ENCODE results near the gene SORCS3.

SORCS3 gene

DNA sequence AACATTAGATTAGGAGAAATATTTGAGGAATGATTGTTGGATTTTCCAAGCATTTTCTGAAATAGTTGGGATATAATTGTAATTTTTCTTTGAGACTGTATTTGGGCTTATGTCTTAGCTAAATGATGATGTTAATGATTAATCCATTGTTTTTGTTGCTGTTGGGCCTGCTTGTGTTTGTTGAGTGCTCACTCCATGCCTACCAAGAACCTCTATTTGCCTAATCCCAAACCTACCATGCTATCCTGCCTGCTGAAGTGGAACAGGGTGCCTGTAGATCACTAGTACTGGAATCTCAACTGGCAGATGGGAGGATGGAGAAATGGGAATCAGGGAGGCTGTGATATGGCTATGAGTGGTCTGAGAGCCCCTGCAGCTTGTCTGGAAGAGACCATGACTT lies 565.5 kb downstream of the SORCS3 start:
- DNase-seq, result no peak

DNA sequence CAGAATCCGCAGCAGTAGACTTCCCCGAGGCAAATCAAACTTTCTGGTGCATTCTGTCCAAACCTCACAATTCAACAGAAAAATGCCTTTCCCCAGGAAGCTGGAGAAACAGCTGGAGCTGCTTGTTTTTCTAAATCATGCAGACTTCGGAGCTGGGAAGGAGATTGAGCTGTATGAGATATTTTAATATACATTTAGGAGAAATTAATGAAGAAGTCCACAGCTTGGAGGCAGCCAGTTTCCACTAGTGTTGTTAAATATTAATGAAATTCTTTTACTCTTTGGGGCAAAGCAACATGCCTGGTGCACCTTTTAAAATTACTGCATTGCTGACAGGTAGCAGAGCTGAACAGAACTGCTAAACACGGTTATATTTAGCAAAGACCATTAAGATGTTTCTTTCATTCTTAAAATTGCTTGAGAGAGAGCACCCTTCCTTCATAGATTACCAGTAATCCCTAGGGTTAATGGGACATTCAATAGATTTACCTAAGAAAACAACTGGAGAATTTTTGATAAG lies 566.4 kb downstream of the SORCS3 start:
- DNase-seq, result no peak

DNA sequence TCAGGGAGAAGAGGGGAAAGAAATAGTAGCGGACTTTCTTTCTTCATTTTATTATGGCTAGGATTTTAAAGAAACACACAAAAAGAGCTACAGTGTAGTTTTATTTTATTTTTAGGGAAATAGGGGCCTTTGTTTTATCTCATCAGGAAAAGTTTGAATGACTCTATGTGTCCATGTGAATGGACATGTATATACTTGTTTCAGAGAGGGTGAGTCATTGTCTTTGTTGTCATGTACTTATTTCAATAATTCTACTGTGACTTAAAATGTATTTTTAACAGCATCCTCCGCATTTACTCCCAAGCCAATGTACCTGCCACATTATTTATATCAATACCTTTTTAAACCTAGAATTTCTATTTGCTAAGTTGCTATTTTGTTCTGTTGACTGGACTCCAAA lies 569.5 kb downstream of the SORCS3 start:
- no peak for DNase-seq

DNA sequence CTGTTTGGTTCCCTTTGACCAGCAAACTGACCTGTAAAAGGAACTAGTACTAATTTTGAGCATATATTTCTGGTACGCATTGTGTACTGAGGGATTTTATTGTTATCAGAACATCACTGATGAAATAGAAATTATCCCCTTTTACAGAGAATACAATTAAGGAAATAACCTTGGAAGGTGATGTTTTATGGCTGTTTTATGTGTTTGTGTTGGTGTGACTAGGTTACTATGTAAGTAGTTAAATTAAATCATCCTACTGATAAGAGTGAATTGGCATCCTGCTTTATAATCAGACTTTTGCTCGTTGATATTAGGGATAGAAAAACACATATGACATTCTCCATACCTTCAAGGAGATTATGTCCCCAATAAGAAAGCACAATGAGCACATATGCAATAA lies 596.6 kb downstream of the SORCS3 start:
- DNase-seq, result no peak

DNA sequence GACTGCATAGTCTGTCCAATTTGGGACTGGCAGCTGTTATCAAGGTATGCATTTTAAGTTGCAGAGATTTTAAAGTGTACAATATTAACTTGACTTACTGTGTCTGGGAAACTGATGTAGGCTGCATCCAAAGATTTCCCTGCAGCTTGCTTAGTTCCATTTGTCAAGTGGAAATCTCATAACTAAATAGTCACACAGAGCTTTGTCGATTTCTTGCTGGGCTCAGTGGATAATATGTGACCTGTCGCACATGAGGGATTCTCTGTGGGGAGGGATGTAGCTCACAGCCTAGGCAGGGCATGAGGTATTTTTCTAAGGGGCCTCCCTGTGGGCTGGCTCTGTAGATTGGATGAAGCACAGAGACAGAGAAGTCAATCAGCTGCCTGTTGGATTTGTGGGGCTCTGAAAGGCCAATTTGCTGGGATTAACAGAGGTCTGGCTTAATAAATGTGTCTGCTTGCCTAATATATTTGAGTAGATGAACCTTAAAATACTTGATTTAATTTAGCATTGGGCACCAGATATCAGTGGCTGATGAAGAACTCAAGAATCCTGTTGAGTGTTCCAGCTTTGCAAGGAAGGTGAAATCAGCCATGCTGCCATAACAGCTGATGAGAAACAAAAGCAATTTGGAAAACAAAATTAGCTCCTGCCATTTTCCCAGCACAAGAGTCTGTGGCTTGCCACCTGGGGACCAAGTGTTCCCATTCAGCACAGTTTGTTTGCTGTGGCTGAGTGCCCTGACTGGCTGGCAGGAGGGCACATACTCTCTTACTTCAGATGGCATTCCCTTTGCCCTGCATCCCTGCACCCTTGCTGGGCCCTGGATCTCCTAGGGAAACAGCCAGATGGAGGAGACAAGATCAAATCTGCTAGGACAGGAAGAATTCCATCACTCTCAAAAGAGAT lies 598.5 kb downstream of the SORCS3 start:
- DNase-seq, result no peak

DNA sequence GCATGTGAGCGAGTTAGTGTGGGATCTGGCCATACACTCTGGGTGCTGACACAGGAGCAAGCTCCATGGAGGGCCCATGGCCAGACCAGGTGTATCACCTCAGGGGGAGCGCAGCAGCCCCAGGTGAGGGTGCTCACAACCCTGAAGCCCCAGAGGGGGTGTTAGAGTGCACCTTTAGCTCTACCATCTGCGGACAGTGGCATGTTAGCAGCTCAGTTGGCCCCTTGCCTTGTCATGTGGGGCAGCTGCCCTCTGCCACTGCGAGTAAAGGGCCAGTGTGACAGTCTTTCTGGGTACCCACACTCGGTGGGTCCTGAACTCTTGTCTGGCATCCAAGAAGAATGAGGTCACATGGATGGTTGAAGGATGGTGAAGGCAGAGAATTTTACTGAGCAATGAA lies 600.2 kb downstream of the SORCS3 start:
- DNase-seq, result no peak

DNA sequence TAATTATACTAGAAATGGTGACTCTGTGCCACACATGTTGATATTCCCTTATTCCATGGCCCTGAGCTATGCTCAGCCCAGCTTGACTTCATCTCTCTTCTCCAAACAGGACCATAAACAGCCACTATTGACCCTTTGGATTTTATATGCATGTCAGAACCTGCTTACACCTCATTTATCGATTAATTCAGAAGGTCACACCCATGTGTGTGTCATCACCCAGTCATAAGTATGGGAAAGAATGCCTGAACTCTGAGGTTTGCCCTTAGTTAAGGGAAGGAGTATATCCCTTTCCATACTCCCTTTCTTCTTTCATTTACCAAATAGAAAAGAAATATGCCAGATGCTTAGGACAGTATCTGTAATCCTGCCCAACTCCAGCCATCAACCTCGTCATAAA lies 602.3 kb downstream of the SORCS3 start:
- no peak for DNase-seq

DNA sequence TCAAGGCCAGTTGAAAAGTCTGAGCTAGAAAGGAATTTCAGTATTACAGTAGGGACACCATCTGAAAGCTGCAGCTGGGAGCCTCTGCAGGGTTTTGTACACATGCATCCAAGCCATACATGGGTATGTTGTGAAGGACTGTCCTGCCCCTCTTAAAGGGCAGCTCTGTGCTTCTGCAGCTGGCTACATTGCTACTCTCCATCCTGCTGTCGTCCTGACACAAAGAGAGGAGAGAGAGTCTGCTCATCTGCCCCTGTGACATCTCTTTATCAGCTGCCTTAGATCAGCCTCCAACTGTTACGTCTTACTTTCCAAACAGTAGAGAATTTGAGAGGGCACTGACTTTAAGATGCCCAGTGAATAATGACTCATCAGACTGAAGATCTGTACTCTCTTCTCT lies 602.7 kb downstream of the SORCS3 start:
- DNase-seq, result no peak

DNA sequence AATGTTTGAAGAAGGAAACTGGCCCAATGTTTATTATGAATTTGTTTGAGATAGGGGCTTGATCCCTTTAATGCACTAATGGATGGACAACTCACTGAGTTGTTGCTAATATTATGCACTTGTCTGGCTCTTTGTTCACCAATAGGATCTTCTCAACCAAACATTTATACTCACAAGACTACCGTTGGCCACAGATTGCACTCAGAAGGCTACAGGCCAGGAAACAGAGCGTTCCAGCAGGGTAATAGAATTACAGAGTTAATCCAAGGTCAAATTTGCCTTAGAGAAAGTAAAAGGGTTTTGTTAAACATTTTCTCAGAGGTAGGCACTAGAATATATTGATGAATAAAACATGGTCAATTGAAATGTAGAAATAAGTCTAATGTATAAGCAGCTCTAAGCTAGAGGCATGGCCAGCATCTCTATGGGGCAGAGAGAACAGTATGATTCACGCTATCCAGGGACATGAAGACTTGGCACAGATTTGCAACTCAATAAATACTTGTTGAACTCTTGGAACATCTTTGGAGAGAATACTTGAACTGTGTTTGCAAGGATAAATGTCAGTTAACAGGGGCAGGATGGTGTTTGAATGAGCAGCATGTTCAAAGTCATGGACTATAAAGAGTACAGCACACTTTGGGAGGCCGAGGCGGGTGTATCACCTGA lies 606.9 kb downstream of the SORCS3 start:
- no peak for DNase-seq

DNA sequence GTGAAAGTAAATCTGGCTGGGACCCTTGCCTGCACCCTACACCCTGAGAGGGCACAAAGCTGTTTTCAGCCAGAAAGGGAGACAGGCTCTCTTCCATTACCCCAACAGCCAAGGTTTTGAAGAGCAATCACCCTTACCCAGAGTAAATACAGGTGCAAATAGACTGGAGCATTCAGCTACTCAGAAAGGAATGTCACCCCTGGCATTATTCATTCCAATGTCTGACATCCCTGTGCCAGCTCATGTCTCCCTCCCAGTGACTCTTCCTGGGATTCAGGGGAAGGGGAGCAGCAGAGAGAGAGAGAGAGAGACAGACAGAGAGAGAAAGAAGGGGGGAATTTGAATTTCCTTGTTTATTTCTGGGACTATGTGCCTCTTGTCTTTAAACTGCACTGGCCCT lies 611.8 kb downstream of the SORCS3 start:
- DNase-seq, result no peak

DNA sequence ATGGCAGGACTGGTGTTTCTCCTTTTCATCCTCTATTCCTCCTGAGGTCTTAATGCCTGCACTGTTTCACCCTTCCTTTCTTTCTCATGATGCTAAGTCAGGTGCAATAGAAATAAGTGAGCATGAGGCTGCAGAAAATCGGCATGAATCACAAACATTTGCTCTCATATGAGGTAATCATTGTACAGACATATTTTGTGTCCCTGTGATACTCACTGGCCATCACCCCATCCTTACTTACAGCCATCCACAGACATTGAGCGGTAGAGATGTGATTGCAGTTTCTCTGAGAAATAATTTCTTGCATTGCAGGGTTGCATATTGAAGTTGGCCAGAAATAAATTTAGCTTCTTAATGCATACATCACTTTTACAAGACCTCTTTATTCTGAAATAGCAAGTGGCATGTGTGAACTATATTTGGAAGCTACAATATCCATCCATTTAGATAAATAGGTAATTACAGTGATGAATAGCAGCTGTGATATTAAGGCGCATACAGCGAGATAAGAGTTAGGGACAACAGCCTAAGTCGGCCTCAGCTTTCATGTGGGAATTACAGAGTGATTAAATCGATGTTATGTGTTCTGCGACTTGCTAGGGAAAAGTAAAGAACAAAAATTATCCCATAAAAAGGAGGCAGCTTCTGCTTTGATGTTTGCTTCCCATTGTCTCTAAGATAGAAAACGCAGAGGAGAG lies 612.6 kb downstream of the SORCS3 start:
- no peak for DNase-seq

DNA sequence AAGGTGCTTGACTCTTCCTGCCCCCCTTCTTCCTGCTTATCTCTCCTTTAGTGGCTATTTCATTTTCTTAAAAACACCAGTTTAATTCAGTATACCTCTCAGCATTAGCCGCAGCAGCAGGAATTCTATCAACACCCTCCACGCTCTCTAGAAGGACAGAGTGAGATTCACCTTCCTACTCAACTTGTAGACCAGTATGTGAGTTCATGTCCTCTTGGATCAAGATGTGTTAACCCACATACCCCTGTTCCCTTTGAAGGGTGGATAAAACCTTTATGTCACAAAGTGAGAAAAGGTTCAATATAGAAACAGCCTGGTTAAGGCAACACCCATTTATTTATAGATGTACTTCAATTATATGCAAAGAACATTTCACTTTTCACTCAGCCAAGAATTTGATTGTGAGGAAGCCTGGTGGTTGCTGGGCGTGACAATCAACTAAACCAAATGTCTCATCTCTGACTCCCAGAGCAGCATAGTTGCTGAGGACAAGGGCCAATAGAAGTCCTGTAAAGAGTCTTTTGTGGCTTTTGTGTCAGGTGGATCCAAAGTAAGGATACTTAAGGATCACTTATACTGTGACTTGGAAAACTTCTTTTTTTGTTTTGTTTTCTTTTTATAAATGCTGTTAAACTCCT lies 617.1 kb downstream of the SORCS3 start:
- DNase-seq, result no peak

DNA sequence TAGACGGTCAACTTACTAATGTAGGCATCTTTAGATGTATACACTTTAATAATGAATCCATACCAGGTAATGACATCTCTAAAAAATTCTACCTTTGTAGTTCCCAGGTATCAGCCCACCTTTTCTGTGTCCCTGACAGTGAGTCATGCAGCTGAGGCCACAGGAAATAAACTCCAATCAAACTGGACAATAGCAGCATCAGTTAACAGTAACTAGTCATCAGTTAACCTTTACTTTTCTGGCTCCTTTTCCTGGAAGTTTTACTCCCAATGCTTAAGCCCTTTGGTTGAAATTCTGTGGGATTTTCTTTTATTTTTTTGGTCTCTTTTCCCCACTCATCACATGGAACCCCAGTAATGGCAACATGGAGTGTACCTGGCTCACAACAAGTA lies 617.6 kb downstream of the SORCS3 start:
- no peak for DNase-seq

DNA sequence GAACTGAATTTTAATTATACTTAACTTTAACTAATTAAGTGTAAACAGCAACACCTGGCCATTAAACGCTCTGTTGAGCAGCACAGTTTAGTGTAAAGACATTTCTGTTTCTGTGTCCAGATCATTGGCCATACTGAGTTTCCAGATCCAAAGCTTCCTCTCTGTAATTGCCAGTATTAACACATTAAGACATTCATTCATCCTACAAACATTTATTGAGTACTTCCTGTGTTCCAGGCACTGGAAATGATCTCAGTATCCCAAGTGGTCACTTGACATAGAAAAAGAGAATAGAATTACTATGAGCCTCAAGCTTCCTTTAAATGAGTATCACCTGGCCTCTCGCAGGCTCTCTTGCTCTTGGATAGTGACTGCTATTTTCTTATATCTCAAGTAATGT lies 618.1 kb downstream of the SORCS3 start:
- no peak for DNase-seq

DNA sequence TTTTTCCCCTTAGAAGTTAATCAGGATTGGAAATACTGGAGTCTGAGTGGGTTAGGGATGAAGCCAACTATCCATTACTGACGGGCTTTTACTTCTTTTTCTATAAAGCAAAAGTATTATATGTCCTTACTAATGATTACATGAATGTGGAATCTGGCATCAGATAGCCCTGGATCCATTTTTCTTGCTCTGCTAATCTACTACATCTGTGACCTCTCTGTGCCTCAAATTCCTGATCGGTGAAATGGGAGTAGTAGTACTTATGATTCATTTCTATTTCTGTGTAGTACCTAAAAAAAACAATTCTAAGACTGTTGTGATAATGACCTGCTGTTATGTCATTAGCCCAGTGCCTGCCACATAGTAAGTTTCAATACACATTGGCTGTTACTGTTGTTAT lies 621.6 kb downstream of the SORCS3 start:
- no peak for DNase-seq

DNA sequence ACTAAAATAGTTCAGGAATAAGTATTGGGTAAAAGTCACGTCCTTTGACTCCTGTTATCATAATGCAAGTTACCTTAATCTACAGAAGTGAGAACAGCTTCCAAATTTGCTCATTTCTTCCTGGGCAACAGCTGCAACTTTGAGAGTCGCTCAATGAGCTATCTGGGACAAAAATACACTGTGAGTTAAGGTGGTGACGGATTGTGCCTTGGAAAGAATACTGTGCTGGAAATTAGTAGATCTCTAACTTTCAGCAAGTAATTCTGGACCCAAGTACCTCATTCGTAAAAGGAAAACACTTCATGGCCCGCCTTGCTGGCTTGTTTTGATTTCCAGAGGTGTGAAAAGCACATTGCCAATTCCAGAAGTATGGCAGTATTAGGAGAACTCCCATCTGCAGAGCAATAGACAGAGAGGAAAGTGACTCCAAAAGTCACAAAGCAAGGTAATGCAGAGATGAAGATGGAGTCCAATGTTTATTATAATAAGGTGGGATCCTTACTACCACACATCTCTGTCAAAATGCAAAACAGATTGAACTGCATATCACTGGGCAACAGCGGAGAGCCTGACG lies 626.0 kb downstream of the SORCS3 start:
- no peak for DNase-seq

DNA sequence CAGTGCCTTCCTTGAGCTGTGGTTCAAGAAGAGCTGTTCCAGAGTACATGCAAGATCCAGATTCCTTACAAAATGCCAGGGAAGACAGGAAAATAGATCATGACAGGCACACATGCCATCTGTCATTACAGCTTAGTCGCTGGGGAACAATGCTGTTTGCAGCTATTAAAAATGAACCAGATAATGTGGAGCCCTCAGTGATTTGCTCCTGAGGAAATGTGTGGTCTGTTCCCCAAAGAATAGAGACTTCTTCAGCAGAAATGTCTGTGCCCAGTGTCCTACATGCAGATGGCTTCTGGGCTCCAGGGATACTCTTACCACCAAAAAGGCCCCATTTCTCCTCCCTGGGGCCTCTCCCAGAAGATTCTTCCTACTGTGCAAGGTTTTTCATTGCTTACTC lies 627.9 kb downstream of the SORCS3 start:
- DNase-seq, result no peak

DNA sequence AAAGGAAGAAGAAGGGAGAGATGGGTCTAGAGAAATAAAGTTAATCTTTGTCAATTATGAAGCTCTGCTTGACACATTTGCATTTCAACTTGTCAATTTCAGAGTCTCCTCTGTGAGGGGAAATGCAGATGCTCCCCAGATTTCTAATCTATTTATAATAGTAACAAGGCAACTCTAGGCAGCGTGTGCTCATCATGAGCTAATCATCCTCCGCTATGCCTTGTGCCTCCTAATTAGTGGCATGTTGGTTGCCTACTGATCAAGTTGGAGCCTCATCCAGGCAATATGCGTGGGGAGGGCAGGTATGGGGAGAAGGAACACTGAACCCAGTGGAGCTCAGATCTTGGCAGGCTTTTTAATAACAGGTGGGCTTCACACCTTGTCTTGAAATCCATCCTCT lies 628.6 kb downstream of the SORCS3 start:
- no peak for DNase-seq

DNA sequence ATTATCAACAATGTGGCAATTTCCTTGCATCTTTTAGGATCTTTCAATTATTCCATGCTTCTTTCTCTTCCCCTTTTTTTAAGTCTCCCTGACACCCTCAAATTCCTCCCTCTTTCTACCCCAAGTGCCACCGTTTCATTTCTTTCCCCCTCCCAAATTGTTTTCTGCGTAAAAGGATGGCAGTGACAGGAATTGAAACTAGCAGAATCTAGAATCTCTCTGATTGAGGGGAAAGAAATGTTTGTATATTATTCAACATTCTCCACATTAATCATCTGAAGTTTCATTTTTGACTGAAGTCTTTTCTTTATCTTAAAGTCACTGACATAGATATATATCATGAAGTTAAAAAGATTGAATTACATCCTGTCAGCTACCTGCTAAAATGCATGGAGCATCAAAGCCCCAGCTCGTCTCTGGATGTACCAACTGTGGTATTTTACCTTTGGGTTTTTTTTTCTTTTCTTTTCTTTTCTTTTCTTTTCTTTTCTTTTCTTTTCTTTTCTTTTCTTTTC lies 633.5 kb downstream of the SORCS3 start:
- no peak for DNase-seq

DNA sequence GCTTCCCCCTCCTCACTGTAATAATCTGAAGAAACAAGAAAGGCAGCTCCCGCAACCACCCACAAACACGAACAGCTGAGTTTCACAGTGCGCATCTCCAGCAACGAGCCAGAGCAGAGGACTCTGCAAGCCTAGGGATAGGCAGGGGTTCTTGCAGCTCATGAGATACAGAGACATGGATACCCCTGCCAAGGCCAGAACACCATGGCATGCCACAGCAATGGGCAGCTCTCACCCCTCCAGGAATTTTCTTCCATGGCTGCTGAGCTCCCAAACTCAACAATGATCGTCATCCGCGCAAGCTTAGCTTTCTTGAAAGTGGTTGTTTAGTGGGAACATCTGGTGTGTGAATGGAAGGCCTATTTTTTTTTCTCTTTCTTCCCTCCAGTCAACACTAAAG lies 637.3 kb downstream of the SORCS3 start:
- no peak for DNase-seq

DNA sequence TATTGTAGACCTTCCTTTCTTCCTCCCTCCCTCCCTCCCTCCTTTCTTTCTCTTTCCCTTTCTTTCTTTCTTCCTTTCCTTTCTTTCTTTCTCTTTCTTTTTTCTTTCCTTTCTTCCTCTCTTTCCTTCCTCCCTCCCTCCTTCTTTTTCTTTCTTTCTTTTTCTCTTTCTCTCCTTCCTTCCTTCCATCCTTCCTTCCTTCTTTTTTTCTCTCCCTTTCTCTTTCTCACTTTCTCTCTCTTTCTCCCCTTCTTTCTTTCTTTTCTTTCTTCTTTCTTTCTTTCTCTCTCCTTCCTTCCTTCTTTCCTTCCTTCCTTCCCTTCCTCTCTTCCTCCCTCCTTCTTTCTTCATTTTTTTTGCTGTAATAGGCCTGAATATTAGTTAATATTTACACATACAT lies 638.0 kb downstream of the SORCS3 start:
- DNase-seq, result no peak

DNA sequence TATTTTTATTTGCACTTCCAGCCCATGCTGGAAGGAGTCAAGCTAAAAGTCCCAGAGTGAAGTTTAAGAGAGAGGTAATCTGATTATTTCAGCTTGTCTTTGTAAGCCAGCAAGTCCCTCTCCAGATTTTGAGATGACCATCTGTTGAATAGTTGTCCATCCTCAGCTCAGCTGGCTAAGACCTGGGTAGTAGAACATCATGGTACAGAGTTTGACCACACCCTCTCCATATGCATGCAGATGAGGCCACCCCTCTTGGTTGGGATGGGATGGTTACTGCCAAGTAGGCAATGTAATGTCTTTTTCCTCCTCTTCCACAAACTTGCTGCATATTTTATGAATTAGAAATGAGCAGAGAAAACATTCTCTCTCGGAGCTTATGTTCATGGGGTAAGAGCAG lies 639.8 kb downstream of the SORCS3 start:
- DNase-seq, result no peak
